Loucy (cell line): ENCODE data around the gene TMPRSS11F.
"Not testable (repeated sequence)": the region's sequence is repeated elsewhere in the genome, so short reads cannot be mapped to it uniquely, and the experiment has no call there.

Source experiments
- H2AFZ ChIP-seq: fragments of 200-600 bp; sonication (generic); 2 replicates; pipeline ENCODE4 v1.6.0; 2016; ENCODE audit warnings: antibody characterized with exemption, mild to moderate bottlenecking, low read length, moderate library complexity
- H3F3A ChIP-seq: fragments of 200-600 bp; 2 replicates; pipeline ENCODE4 v1.6.0; 2016; ENCODE audit warnings: antibody characterized with exemption, low read depth, mild to moderate bottlenecking
- H3K27me3 ChIP-seq: fragments of 200-600 bp; sonication (generic); 2 replicates; pipeline ENCODE4 v1.6.1; 2014; ENCODE audit warnings: low read length, mild to moderate bottlenecking; ENCODE audit not compliant: insufficient read depth, poor library complexity, severe bottlenecking
- H3K36me3 ChIP-seq: fragments of 200-600 bp; sonication (generic); 2 replicates; pipeline ENCODE4 v1.6.1; 2016; ENCODE audit warnings: low read length; ENCODE audit not compliant: insufficient read depth
- H3K4me1 ChIP-seq: fragments of 200-600 bp; sonication (generic); 2 replicates; pipeline ENCODE4 v1.5.1; 2014; ENCODE audit warnings: low read length, mild to moderate bottlenecking; ENCODE audit not compliant: insufficient read depth, poor library complexity, severe bottlenecking
- H3K4me2 ChIP-seq: fragments of 200-600 bp; sonication (generic); 2 replicates; pipeline ENCODE4 v1.6.0; 2014; ENCODE audit warnings: antibody characterized with exemption, low read length, low read depth, mild to moderate bottlenecking; ENCODE audit not compliant: poor library complexity, severe bottlenecking
- H3K4me3 ChIP-seq: fragments of 200-600 bp; sonication (generic); 2 replicates; pipeline ENCODE4 v1.5.1; 2014; ENCODE audit warnings: low read length, mild to moderate bottlenecking, mixed read lengths; ENCODE audit not compliant: poor library complexity, severe bottlenecking
- H3K79me2 ChIP-seq: fragments of 200-600 bp; sonication (generic); 2 replicates; pipeline ENCODE4 v1.6.1; 2014; ENCODE audit warnings: low read length; ENCODE audit not compliant: insufficient read depth
- H3K9ac ChIP-seq: fragments of 200-600 bp; sonication (generic); 2 replicates; pipeline ENCODE4 v1.6.0; 2014; ENCODE audit warnings: mild to moderate bottlenecking, low read depth, low read length, moderate library complexity; ENCODE audit not compliant: poor library complexity, severe bottlenecking
- H3K9me2 ChIP-seq: fragments of 200-600 bp; sonication (generic); replicated peaks from 2 replicates; pipeline ENCODE4 v1.6.1; 2016; ENCODE audit warnings: low read depth, low read length, mixed read lengths
- H3K9me3 ChIP-seq: fragments of 200-600 bp; sonication (generic); 2 replicates; pipeline ENCODE4 v1.6.1; 2014; ENCODE audit warnings: mild to moderate bottlenecking, antibody characterized with exemption, low read length, low read depth; ENCODE audit not compliant: insufficient read depth
- H4K20me1 ChIP-seq: fragments of 200-600 bp; sonication (generic); 2 replicates; pipeline ENCODE4 v1.6.0; 2014; ENCODE audit warnings: antibody characterized with exemption, low read length, mild to moderate bottlenecking; ENCODE audit not compliant: insufficient read depth, poor library complexity, severe bottlenecking
- CTCF ChIP-seq: fragments of 200-600 bp; sonication (generic); conservative IDR thresholded peaks from 2 replicates; pipeline ENCODE4 v1.5.1; 2014; ENCODE audit warnings: mild to moderate bottlenecking, antibody characterized with exemption, low read length
- EZH2phosphoT487 ChIP-seq: fragments of 200-600 bp; IDR thresholded peaks from 2 replicates; pipeline ENCODE4 v1.6.1; 2018; ENCODE audit warnings: antibody characterized with exemption, mild to moderate bottlenecking, moderate library complexity, borderline replicate concordance

TMPRSS11F gene

GRCh38 chr4:68175562-68176155 is 46.0 kb upstream of the TMPRSS11F start:
- no peaks in the 10 kb centered on the region for H3K9me3 ChIP-seq
- no peaks in the 10 kb centered on the region for H3K36me3 ChIP-seq
- H2AFZ ChIP-seq: 0 out of 2 replicates have a peak overlapping the region, but pooled peaks have one; percentile 9
- no peaks in the 10 kb centered on the region for H3F3A ChIP-seq
- H3K4me2 ChIP-seq: no peak overlapping the region
- no peaks in the 10 kb centered on the region for H3K27me3 ChIP-seq
- no peak overlapping the region for H3K4me3 ChIP-seq
- peak; percentile 82 for TF ChIP-seq CTCF
- no peak for TF ChIP-seq EZH2phosphoT487
- no peaks in the 10 kb centered on the region for H4K20me1 ChIP-seq
- H3K9me2 ChIP-seq: no peaks in the 10 kb centered on the region
- no peaks in the 10 kb centered on the region for H3K4me1 ChIP-seq
- no peaks in the 10 kb centered on the region for H3K79me2 ChIP-seq
- H3K9ac ChIP-seq: no peak overlapping the region

GRCh38 chr4:68174389-68174788 is 44.7 kb upstream of the TMPRSS11F start:
- not testable (repeated sequence) for H3K4me1 ChIP-seq, H3K79me2 ChIP-seq, H2AFZ ChIP-seq, H3K36me3 ChIP-seq, H3K9me2 ChIP-seq, H3F3A ChIP-seq, H3K4me3 ChIP-seq, H4K20me1 ChIP-seq, H3K27me3 ChIP-seq, H3K9me3 ChIP-seq, H3K4me2 ChIP-seq, H3K9ac ChIP-seq

- not testable (repeated sequence) for H2AFZ ChIP-seq, H3K79me2 ChIP-seq
These were observed 42.5 kb upstream of the TMPRSS11F start for GRCh38 chr4:68172147-68172546.

GRCh38 chr4:68167706-68168105 is 38.0 kb upstream of the TMPRSS11F start:
- no peaks in the 10 kb centered on the region for H3K4me1 ChIP-seq

More at GRCh38 chr4:68172147-68172546, 42.5 kb upstream of the TMPRSS11F start:
- H3F3A ChIP-seq, H3K9me2 ChIP-seq, H3K27me3 ChIP-seq, H3K9me3 ChIP-seq, H3K4me2 ChIP-seq, H3K4me3 ChIP-seq, H3K4me1 ChIP-seq, H3K9ac ChIP-seq, H4K20me1 ChIP-seq, H3K36me3 ChIP-seq: not testable (repeated sequence)

More at GRCh38 chr4:68167706-68168105, 38.0 kb upstream of the TMPRSS11F start:
- Histone ChIP-seq H3K4me3 (no peak overlapping the region), H3K4me2 (no peak overlapping the region), H4K20me1 (no peaks in the 10 kb centered on the region), H3K9me2 (no peaks in the 10 kb centered on the region), H3K9ac (no peak overlapping the region), H3K79me2 (no peaks in the 10 kb centered on the region), H3F3A (no peaks in the 10 kb centered on the region), H3K9me3 (no peaks in the 10 kb centered on the region), H3K36me3 (no peaks in the 10 kb centered on the region), H3K27me3 (no peaks in the 10 kb centered on the region), H2AFZ (no peak overlapping the region)
- TF ChIP-seq EZH2phosphoT487: no peak
- no peak for TF ChIP-seq CTCF
